Tibial artery (tissue), 4 donors: ENCODE results near the gene STAM2.
"Not testable (repeated sequence)": the region's sequence is repeated elsewhere in the genome, so short reads cannot be mapped to it uniquely, and the experiment has no call there.

Source experiments
- DNase-seq, 2 donors: peaks; one replicate each; pipeline ENCODE4 v3.0.0-alpha.2; 2019
- H3K27ac ChIP-seq, 2 donors: fragments of 200-600 bp; sonication (generic) in 1 of 2; 1 replicate in 1 of 2; 2 replicates in 1 of 2; pipeline ENCODE4 v1.5.1; 2018 to 2019; ENCODE audit warnings: mild to moderate bottlenecking in 1 of 2
- H3K27me3 ChIP-seq, 2 donors: fragments of 200-600 bp; sonication (generic) in 1 of 2; one replicate each; pipeline versions ENCODE4 v1.5.1 to v1.6.0; 2016 to 2019
- H3K36me3 ChIP-seq, 3 donors: fragments of 200-600 bp; sonication (generic) in 2 of 3; one replicate each; pipeline ENCODE4 v1.5.1; 2016 to 2019; ENCODE audit warnings: mild to moderate bottlenecking in 2 of 3
- H3K4me1 ChIP-seq, 4 donors: fragments of 200-600 bp; sonication (generic) in 2 of 4; 1 replicate in 3 of 4; 2 replicates in 1 of 4; pipeline ENCODE4 v1.5.1; 2016 to 2019
- H3K4me3 ChIP-seq, 2 donors: fragments of 200-600 bp; sonication (generic) in 1 of 2; 1 replicate in 1 of 2; 2 replicates in 1 of 2; pipeline ENCODE4 v1.5.1; 2018 to 2019; ENCODE audit warnings: mild to moderate bottlenecking in 2 of 2
- H3K9me3 ChIP-seq, 3 donors: fragments of 200-600 bp; sonication (generic) in 1 of 3; one replicate each; pipeline ENCODE4 v1.5.1; 2016 to 2019
- intact Hi-C: fragments of 100-400 bp; cut with DNase I; formaldehyde crosslinking; loops from one replicate; pipeline ENCODE4 v1.15.0; 2023; ENCODE audit warnings: low total_unique reads
- TF ChIP-seq, protein P1 (sequence below), 2 experiments: fragments of 200-600 bp in 1 of 2; fragments of 450-650 bp in 1 of 2; IDR thresholded peaks; one replicate each; pipeline ENCODE4 v1.5.1; 2017 to 2019; ENCODE audit warnings: antibody characterized with exemption in 2 of 2, mild to moderate bottlenecking in 1 of 2, moderate library complexity in 1 of 2

The STAM2 gene

DNA sequence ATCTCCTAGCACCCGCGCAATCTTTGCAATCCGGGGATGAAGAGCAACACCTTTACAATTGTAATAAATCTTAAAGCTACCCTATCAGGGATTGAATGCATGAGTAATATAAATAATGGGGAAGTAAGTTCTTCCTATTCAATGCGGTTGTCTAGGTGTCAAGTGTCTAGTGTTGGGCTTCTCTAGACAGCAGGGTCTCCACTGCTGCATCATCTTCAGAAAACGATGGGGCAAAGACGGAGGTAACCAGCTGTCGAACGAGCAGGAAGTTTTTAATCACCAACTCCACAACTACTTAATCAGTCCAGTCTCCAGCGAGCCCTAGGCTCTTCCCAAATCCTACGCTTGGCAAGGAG is 573 bp downstream of the STAM2 start:
- H3K4me3 ChIP-seq = peak overlapping the region; percentile 73 to 75
- no peaks in the 10 kb centered on the region for H3K27me3 ChIP-seq
- peaks cover 0 to 41% (median 15%) of the 10 kb centered on the region in 4 donors for H3K4me1 ChIP-seq
- intact Hi-C loops = loop anchor here (10.0 kb wide), 1 partner anchor 140 kb away; no protein-coding TSS in a partner anchor
- no peaks in the 10 kb centered on the region for H3K9me3 ChIP-seq
- DNase-seq = no peak
- H3K27ac ChIP-seq = peak overlapping the region; percentile 92 to 93
- TF ChIP-seq, protein P1, sequence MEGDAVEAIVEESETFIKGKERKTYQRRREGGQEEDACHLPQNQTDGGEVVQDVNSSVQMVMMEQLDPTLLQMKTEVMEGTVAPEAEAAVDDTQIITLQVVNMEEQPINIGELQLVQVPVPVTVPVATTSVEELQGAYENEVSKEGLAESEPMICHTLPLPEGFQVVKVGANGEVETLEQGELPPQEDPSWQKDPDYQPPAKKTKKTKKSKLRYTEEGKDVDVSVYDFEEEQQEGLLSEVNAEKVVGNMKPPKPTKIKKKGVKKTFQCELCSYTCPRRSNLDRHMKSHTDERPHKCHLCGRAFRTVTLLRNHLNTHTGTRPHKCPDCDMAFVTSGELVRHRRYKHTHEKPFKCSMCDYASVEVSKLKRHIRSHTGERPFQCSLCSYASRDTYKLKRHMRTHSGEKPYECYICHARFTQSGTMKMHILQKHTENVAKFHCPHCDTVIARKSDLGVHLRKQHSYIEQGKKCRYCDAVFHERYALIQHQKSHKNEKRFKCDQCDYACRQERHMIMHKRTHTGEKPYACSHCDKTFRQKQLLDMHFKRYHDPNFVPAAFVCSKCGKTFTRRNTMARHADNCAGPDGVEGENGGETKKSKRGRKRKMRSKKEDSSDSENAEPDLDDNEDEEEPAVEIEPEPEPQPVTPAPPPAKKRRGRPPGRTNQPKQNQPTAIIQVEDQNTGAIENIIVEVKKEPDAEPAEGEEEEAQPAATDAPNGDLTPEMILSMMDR (IDR thresholded peaks at IDR 0.05) = no peak
- H3K36me3 ChIP-seq = no peaks in the 10 kb centered on the region

DNA sequence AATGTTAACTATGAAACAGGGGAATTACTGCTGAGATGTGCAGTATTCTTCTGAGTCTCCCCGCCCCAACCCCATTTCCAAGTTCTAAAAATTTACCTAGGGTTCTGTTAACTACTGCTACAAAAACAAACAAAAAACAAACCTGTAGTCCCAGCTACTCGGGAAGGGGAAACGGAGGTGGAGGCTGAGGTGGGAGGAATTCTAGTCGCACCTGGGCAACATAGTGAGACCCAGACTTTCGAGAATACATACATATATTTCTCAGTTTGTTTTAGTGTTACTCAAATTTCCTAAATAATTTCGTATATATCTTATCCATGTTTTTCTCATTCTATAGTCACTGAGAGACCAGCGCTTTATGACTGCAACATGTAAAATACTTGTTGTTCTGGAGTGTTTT is 989 bp downstream of the STAM2 start:
- no peak for DNase-seq
- intact Hi-C loops = loop anchor here (10.0 kb wide), 1 partner anchor 140 kb away; no protein-coding TSS in a partner anchor
- no peaks in the 10 kb centered on the region for H3K27me3 ChIP-seq
- H3K36me3 ChIP-seq = no peaks in the 10 kb centered on the region
- TF ChIP-seq, protein P1 (IDR thresholded peaks at IDR 0.05) = no peak
- H3K4me3 ChIP-seq = peak overlapping the region; percentile 73 to 75
- peak overlapping the region; percentile 92 to 93 for H3K27ac ChIP-seq
- peaks cover 0 to 45% (median 15%) of the 10 kb centered on the region in 4 donors for H3K4me1 ChIP-seq
- H3K9me3 ChIP-seq = no peaks in the 10 kb centered on the region

DNA sequence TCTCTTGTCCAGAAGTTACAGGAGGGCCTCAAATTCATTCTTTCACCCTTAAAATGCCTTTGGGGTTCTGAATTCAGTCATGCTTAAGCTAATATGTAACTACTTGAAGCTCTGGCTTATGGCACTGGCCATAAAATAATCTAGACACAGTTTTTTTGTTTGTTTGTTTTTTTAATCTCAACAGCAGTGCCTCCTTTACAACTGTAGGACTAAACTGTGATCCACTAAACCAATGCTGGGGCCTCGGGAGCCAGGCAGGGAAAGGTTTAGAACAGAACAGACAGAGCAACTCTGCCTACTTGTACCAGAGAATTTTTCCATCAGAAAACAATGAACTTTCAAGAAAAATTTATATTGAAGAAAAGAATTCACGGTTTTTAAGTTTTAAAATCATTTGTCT is 1.7 kb downstream of the STAM2 start:
- Histone ChIP-seq H3K9me3 (no peaks in the 10 kb centered on the region), H3K27ac (peak overlapping the region; percentile 19 to 93), H3K4me3 (no peak overlapping the region), H3K27me3 (no peaks in the 10 kb centered on the region), H3K36me3 (no peaks in the 10 kb centered on the region), H3K4me1 (peaks cover 0 to 51% (median 18%) of the 10 kb centered on the region in 4 donors)
- no peak for DNase-seq
- TF ChIP-seq, protein P1 (IDR thresholded peaks at IDR 0.05) = no peak
- intact Hi-C loops = loop anchor here (10.0 kb wide), 1 partner anchor 139 kb away; no protein-coding TSS in a partner anchor

DNA sequence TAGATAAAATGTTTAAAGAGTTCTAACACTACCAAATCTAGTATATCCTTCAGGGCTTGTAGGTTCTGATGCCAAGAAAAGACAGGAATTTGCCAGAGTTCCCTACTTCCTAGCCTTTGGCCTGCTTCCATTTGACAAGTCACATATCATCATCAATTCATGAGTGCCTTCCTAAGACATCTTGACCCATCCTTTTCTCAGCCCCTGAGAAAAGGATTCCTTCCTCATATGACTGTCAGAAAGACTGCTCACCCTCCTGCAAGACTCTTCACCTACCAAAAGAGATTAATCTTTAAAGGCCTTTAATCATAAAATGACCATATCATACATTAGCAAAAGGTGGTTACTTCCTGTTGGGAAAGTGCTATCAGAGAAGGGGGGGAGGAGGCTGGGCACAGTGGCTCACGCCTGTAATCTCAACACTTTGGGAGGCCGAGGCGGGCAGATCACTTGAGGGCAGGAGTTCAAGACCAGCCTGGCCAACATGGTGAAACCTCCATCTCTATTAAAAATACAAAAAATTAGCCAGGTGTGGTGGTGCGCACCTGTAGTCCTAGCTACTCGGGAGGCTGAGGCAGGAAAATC is 3.3 kb downstream of the STAM2 start:
- not testable (repeated sequence) for H3K4me3 ChIP-seq, H3K27me3 ChIP-seq, DNase-seq, H3K36me3 ChIP-seq, H3K9me3 ChIP-seq
- intact Hi-C loops = loop anchor here (10.0 kb wide), 1 partner anchor 137 kb away; no protein-coding TSS in a partner anchor
- Histone ChIP-seq H3K4me1 (peaks cover 0 to 62% (median 19%) of the 10 kb centered on the region in 4 donors), H3K27ac (peak overlapping the region; percentile 47 to 53)

DNA sequence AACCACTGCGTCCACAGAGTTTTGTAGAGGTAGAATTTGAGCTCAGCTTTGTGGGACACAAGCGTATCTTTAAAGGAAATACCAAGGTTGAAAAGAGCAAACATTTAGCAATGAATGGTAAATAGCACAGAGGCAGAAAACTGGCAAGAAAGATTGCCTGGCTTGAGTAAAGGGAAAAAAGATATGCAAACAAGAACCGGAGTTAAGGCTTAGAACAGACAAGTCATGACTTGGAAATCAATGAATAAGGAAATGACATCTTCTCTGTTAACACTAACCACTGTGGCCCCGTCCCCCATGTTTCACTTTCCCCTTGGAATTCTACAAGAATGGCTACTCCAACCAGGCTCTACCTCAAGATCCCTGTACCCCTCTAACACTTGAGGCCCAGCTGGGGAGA is 3.8 kb downstream of the STAM2 start:
- Histone ChIP-seq H3K9me3 (no peaks in the 10 kb centered on the region), H3K4me3 (no peak overlapping the region), H3K27ac (peak overlapping the region; percentile 47 to 53), H3K27me3 (no peaks in the 10 kb centered on the region), H3K4me1 (peaks cover 0 to 67% (median 21%) of the 10 kb centered on the region in 4 donors), H3K36me3 (no peaks in the 10 kb centered on the region)
- TF ChIP-seq, protein P1 (IDR thresholded peaks at IDR 0.05) = no peak
- intact Hi-C loops = loop anchor here (10.0 kb wide), 1 partner anchor 137 kb away; no protein-coding TSS in a partner anchor
- no peak for DNase-seq

DNA sequence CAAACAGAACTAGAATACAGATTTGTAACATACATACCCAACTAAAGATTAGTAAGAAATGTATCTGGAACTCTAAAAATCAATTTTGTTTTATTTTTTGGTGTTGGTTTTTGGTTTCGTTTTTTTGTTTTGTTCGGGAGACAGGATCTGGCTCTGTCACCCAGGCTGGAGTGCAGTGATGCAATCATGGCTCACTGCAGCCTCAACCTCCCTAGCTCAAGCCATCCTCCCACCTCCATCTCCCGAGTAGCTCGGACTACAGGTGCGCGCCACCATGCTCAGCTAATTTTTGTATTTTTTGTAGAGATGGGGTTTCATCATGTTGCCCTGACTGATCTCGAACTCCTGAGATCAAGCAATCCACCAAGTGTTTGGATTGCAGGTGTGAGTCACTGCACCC is 6.4 kb downstream of the STAM2 start:
- intact Hi-C loops, H3K9me3 ChIP-seq, H3K27ac ChIP-seq, H3K4me3 ChIP-seq, H3K36me3 ChIP-seq, DNase-seq, H3K27me3 ChIP-seq: not testable (repeated sequence)
- peaks cover 0 to 88% (median 22%) of the 10 kb centered on the region in 4 donors for H3K4me1 ChIP-seq

DNA sequence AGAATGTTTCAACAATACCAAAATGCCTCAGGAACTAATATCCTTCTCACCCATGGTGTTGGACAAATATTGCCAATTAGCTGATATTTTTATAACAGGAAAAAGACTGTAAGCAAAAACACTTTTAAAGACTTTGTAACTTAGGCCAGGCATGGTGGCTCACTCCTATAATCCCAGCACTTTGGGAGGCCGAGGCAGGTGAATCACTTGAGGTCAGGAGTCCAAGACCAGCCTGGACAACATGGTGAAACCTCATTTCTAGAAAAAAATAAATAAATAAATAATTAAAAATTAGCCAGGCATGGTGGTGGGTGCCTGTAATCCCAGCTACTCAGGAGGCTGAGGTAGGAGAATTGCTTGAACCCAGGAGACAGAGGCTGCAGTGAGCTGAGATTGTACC is 8.1 kb downstream of the STAM2 start:
- peak overlapping the region; percentile 45 to 59 for H3K27ac ChIP-seq
- intact Hi-C loops, H3K9me3 ChIP-seq, H3K4me3 ChIP-seq, H3K27me3 ChIP-seq, H3K36me3 ChIP-seq, DNase-seq: not testable (repeated sequence)
- peaks cover 0 to 81% (median 20%) of the 10 kb centered on the region in 4 donors for H3K4me1 ChIP-seq
